Karpas-422 (cell line): ENCODE data around the gene GSN. TPM values are rescaled to one million over a fixed set of nuclear protein-coding genes. Genes with fewer than 3 reads are reported as not detected.
"Not testable (repeated sequence)": the region's sequence is repeated elsewhere in the genome, so short reads cannot be mapped to it uniquely, and the experiment has no call there.

ENCODE experiments used
- DNase-seq: peaks from one replicate; pipeline ENCODE4 v3.0.0-alpha.2; 2015
- H2AFZ ChIP-seq: fragments of 200-600 bp; sonication (generic); 2 replicates; pipeline ENCODE4 v1.6.1; 2014; ENCODE audit warnings: antibody characterized with exemption, low read length, mixed read lengths
- H3K27ac ChIP-seq: fragments of 200-600 bp; sonication (generic); 2 replicates; pipeline ENCODE4 v1.5.1; 2014; ENCODE audit warnings: mild to moderate bottlenecking, low read length, moderate library complexity
- H3K27me3 ChIP-seq: fragments of 200-600 bp; sonication (generic); 2 replicates; pipeline ENCODE4 v1.6.1; 2014; ENCODE audit warnings: low read length, mixed read lengths
- H3K36me3 ChIP-seq: fragments of 200-600 bp; sonication (generic); 2 replicates; pipeline ENCODE4 v1.6.1; 2014; ENCODE audit warnings: low read length, mixed read lengths; ENCODE audit not compliant: insufficient read depth
- H3K4me1 ChIP-seq: fragments of 200-600 bp; sonication (generic); 2 replicates; pipeline ENCODE4 v1.6.1; 2014; ENCODE audit warnings: mild to moderate bottlenecking, low read length, mixed read lengths
- H3K4me2 ChIP-seq: fragments of 200-600 bp; sonication (generic); 2 replicates; pipeline ENCODE4 v1.6.1; 2014; ENCODE audit warnings: low read length, low read depth, mild to moderate bottlenecking; ENCODE audit not compliant: poor library complexity, severe bottlenecking
- H3K4me3 ChIP-seq: fragments of 200-600 bp; sonication (generic); 2 replicates; pipeline ENCODE4 v1.5.1; 2014; ENCODE audit warnings: mild to moderate bottlenecking, antibody characterized with exemption, low read length, mixed read lengths
- H3K79me2 ChIP-seq: fragments of 200-600 bp; sonication (generic); 2 replicates; pipeline ENCODE4 v1.6.1; 2014; ENCODE audit warnings: mild to moderate bottlenecking, low read length, mixed read lengths
- H3K9ac ChIP-seq: fragments of 200-600 bp; sonication (generic); 2 replicates; pipeline ENCODE4 v1.6.0; 2014; ENCODE audit warnings: low read length
- H3K9me2 ChIP-seq: fragments of 200-600 bp; sonication (generic), shearing (Covaris generic); replicated peaks from 2 replicates; pipeline ENCODE4 v1.6.0; 2014; ENCODE audit warnings: mild to moderate bottlenecking, low read length, moderate library complexity; ENCODE audit not compliant: insufficient read depth
- H3K9me3 ChIP-seq: fragments of 300-700, 200-600 bp; sonication (generic); 2 replicates; pipeline ENCODE4 v1.6.1; 2014; ENCODE audit warnings: low read length, mixed read lengths
- H4K20me1 ChIP-seq: fragments of 200-600 bp; sonication (generic); 2 replicates; pipeline ENCODE4 v1.6.1; 2014; ENCODE audit warnings: mild to moderate bottlenecking, antibody characterized with exemption, low read length, low read depth; ENCODE audit not compliant: insufficient read depth
- total RNA-seq: library from RNA; depleted of rRNA; stranded (reverse); fragments of >200 nt; shearing (Covaris generic); gene quantifications from 2 replicates; pipeline ENCODE4 v1.2.3, GENCODE V29; 2014; ENCODE audit warnings: low replicate concordance

Gene GSN
- total RNA-seq, 1 experiment from 2014 or later, result 33.7 TPM

DNA sequence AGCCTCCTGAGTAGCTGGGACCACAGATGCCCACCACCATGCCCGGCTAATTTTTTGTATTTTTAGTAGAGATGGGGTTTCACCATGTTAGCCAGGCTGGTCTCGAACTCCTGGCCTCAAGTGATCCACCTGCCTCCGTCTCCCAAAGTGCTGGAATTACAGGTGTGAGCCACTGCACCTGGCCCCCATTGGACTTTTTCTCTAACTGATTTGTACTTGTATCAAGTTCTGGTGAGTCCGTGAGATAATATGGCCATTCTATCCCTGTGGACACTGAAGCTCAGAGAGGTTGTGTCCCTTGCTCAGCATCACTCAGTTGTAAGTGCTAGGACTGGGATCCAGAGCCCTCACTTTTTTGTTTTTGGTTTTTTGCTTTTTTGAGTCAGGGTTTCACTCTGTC lies 23.6 kb downstream of the GSN start:
- not testable (repeated sequence) for H3K4me3 ChIP-seq, DNase-seq, H4K20me1 ChIP-seq, H3K4me2 ChIP-seq, H3K9me3 ChIP-seq, H3K9me2 ChIP-seq, H3K79me2 ChIP-seq, H2AFZ ChIP-seq, H3K9ac ChIP-seq, H3K27ac ChIP-seq, H3K36me3 ChIP-seq, H3K27me3 ChIP-seq
- H3K4me1 ChIP-seq, result peaks cover 16% of the 10 kb centered on the region

DNA sequence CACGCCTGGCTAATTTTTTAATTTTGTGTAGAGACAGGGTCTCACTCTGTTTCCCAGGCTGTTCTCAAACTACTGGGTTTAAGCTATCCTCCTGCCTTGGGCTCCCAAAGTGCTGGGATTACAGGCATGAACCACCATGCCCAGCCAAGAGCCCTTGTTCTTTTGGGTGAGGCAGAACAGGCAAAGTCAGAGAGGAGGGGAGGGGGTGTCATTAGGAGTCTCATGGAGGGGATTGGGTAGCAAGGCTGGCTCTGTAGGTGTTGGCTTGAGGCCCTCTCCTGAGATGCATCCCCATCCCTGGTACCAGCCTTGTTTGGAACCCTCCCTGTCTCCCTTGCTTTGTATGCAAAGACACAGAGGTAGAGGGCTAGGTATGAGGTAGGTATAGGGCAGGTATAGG lies 24.1 kb downstream of the GSN start:
- no peaks in the 10 kb centered on the region for H3K79me2 ChIP-seq
- H3K9me2 ChIP-seq, result no peaks in the 10 kb centered on the region
- no peak for DNase-seq
- H3K4me1 ChIP-seq, result peaks cover 20% of the 10 kb centered on the region
- H3K4me3 ChIP-seq, result no peak overlapping the region
- H3K4me2 ChIP-seq, result no peak overlapping the region
- no peaks in the 10 kb centered on the region for H3K9me3 ChIP-seq
- H3K27ac ChIP-seq, result no peak overlapping the region
- H4K20me1 ChIP-seq, result no peaks in the 10 kb centered on the region
- H3K36me3 ChIP-seq, result no peaks in the 10 kb centered on the region
- H3K27me3 ChIP-seq, result no peaks in the 10 kb centered on the region
- no peak overlapping the region for H2AFZ ChIP-seq
- no peak overlapping the region for H3K9ac ChIP-seq

DNA sequence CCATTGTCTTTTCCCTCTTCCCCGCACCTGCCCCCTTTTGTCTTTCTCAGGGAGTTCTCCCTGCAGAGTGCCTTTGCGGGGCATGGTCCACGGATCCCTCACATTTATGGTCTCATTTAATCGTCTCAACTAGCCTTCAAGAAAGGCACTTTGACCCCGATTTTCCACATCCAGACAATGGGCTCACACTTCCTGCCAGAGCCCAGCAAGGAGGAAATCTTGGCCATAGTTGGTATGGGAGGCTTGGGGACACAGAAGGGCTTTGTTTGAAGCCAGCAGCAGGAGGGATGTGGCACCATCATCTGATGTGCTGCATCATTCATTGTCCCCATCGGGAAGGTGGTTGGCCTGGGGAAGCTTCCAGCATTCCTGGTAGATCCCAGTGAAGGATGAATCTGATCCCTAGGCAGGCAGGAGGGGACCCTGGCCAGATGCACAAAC lies 24.9 kb downstream of the GSN start:
- no peak overlapping the region for H3K4me3 ChIP-seq
- no peak overlapping the region for H3K9ac ChIP-seq
- no peaks in the 10 kb centered on the region for H3K9me3 ChIP-seq
- no peaks in the 10 kb centered on the region for H4K20me1 ChIP-seq
- H3K27ac ChIP-seq, result no peak overlapping the region
- no peaks in the 10 kb centered on the region for H3K27me3 ChIP-seq
- no peak overlapping the region for H2AFZ ChIP-seq
- no peak overlapping the region for H3K4me2 ChIP-seq
- peaks cover 24% of the 10 kb centered on the region for H3K4me1 ChIP-seq
- H3K36me3 ChIP-seq, result no peaks in the 10 kb centered on the region
- DNase-seq, result no peak
- no peaks in the 10 kb centered on the region for H3K79me2 ChIP-seq
- H3K9me2 ChIP-seq, result no peaks in the 10 kb centered on the region

DNA sequence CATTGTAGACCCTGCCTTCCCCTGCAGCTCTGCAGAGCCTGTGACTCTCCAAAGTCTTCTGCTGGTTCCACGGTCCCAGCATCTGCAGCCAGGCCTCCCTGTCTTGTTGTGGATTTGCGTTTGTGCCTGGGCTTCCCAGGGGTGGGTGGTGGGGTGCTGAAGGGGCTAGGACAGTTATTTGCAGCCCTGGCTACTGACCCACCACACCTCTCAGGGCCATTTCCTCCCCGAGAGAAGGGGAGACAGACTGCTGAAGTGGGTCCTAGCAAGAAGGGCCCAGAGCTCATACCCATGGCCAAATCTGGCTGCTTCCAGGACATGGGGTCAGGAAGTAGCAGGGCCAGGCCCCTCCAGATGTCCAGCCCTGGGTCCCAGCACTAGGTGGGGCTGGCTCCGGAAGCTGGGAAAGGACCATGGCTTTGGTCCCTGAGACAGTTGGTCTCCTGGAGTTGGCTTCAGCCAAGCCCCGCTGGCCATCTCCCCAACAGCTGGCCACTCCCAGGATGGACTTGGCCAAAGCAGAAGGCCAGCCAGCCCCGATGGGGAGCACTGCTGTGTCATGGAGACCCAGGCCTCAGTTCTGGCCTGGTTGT lies 26.3 kb downstream of the GSN start:
- no peaks in the 10 kb centered on the region for H4K20me1 ChIP-seq
- H3K36me3 ChIP-seq, result no peaks in the 10 kb centered on the region
- H3K27me3 ChIP-seq, result no peaks in the 10 kb centered on the region
- peaks cover 31% of the 10 kb centered on the region for H3K4me1 ChIP-seq
- no peak overlapping the region for H3K4me3 ChIP-seq
- H2AFZ ChIP-seq, result no peak overlapping the region
- H3K9me3 ChIP-seq, result no peaks in the 10 kb centered on the region
- H3K27ac ChIP-seq, result no peak overlapping the region
- H3K79me2 ChIP-seq, result no peaks in the 10 kb centered on the region
- DNase-seq, result no peak
- no peak overlapping the region for H3K4me2 ChIP-seq
- no peaks in the 10 kb centered on the region for H3K9me2 ChIP-seq
- H3K9ac ChIP-seq, result no peak overlapping the region

DNA sequence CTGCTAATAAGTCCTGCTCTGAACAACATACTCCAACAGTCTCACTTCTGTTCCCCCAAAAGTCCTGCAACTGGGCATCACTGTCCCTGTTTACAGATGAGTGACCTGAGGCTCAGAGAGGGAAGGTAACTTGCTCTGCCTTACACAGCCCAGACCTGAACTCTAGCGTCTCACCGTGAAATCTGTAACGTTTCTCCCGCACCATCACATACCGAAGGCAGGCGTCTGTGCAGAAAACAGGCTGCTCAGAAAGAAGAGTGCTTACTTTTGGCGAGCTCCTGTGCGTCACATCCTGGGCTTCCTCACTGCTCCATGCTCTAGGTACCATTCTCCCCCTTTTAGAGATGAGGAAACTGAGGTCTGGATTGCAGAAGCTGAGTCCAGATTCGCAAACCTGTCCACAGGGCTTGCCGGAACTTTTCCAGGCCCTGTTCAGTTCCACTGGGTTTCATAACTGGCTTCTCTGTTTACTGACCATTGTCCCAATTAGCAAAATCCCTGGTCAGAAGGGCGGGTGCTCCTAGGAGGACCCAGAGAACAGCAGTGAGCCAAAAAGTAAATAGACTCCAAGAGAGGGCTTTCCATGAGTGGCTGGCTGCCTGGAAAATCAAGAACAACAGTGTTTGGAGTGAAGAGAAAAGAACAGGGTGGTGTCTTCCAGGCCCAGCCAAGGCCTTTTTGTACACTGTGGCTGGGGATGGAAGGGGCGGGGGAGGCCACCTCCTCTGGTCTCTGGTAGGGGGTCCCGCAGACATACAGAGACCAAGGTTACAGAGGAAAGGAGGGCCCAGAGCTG lies 27.1 kb downstream of the GSN start:
- no peak overlapping the region for H3K4me3 ChIP-seq
- peaks cover 28% of the 10 kb centered on the region for H3K4me1 ChIP-seq
- no peaks in the 10 kb centered on the region for H3K9me3 ChIP-seq
- H3K27me3 ChIP-seq, result no peaks in the 10 kb centered on the region
- no peaks in the 10 kb centered on the region for H4K20me1 ChIP-seq
- no peak overlapping the region for H3K4me2 ChIP-seq
- DNase-seq, result no peak
- H3K79me2 ChIP-seq, result no peaks in the 10 kb centered on the region
- H2AFZ ChIP-seq, result no peak overlapping the region
- no peaks in the 10 kb centered on the region for H3K9me2 ChIP-seq
- H3K27ac ChIP-seq, result no peak overlapping the region
- H3K36me3 ChIP-seq, result no peaks in the 10 kb centered on the region
- no peak overlapping the region for H3K9ac ChIP-seq

DNA sequence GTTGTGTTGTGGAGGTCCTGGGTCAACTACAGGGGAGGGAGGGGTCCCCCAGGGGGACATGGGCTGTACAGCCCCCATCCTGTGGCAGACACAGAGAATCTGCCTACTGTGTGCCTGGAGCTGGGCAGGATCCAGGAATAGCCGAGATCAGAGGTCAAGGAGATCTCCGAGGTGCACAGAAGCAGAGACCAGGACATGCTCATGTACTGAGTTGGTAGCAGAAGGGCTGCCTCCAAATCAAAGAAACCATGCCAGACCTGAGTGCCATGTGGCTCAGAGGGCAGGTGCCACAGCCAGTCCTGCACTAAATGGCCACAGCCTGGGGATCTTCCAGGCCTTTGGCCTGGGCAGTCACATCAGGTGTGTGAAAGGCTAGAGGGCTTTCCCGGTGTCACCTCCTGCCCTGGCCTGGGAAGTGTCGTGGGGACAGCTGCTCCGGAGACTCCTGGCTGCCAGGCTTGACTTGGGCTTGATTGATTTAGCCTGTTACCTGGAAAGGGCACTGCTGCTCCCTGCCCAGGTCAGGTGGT lies 27.8 kb downstream of the GSN start:
- no peak overlapping the region for H3K9ac ChIP-seq
- no peak for DNase-seq
- H3K27ac ChIP-seq, result no peak overlapping the region

DNA sequence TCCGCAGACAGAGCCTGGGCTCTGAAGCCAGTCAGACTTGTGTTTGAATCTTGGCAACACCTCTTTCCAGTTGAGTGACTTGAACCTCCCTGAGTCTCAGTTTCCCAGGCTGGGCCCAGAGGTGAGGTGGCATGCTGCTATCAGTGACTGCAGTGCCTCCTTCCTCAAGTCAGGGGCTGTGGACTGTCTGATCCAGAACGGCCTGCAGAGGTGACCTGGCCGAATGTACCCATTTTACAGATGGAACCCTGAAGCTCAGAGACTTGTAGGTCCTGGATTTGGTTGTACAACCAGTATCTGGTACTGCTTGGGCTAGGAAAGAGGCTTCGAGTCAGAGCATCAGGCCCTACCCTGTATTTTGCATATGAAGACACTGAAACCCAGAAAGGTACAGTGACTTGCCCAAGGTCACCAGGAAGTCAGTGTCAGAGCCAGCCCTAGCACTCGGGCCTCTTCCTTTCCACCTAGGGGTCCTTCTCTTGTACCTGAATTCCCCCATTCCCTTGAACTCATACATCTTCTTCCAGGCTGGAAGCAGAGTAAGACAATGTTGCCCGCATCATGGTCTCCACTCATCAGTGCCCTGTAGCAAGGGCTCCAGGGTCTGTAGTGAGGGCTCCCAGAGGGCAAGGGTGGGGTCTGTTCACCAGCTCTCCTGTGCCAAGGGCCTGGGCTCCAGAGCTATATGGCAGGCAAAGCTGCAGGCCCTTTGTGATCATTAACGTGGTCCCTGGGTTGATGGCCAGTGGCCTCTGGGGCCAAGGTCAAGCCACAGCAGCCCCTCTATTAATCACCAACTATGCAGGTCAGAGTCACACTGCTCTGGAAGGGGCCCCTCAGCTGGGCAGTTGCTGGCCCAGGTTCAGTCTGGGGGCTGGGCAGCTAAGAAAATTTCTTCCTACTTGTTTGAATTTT lies 28.5 kb downstream of the GSN start:
- DNase-seq, result no peak
- Histone ChIP-seq H3K79me2 (no peaks in the 10 kb centered on the region), H3K27me3 (no peaks in the 10 kb centered on the region), H3K9me3 (no peaks in the 10 kb centered on the region), H3K9me2 (no peaks in the 10 kb centered on the region), H3K27ac (no peak overlapping the region), H3K4me3 (no peak overlapping the region), H2AFZ (no peak overlapping the region), H3K4me2 (no peak overlapping the region), H3K9ac (no peak overlapping the region), H3K4me1 (peaks cover 28% of the 10 kb centered on the region), H4K20me1 (no peaks in the 10 kb centered on the region), H3K36me3 (no peaks in the 10 kb centered on the region)

More for the DNA sequence above, 27.8 kb downstream of the GSN start:
- Histone ChIP-seq H3K79me2 (no peaks in the 10 kb centered on the region), H2AFZ (no peak overlapping the region), H3K36me3 (no peaks in the 10 kb centered on the region), H3K4me3 (no peak overlapping the region), H3K4me2 (no peak overlapping the region), H3K4me1 (peaks cover 28% of the 10 kb centered on the region), H3K9me2 (no peaks in the 10 kb centered on the region), H3K27me3 (no peaks in the 10 kb centered on the region), H4K20me1 (no peaks in the 10 kb centered on the region), H3K9me3 (no peaks in the 10 kb centered on the region)

DNA sequence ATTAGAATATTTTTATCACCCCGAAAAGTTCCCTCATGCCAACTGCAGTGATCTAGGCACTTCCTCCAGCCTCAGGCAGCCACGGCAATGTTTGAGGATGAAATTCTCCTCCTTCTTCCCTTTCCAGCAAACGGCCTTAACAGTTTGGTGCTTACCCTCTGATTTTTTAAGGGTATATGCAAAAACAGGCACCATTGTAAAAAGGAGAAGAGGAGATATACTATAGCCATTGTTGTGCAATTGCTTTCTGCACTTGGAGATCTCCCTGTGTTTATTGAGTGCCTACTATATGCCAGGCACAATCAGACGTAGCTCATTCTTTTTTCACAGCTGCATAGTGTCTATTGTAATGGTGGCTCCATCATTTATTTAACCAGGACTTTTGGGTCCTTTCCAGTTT lies 29.4 kb downstream of the GSN start:
- Histone ChIP-seq H2AFZ (no peak overlapping the region), H4K20me1 (no peaks in the 10 kb centered on the region), H3K27me3 (no peaks in the 10 kb centered on the region), H3K4me2 (no peak overlapping the region), H3K27ac (no peak overlapping the region), H3K9ac (no peak overlapping the region), H3K4me3 (no peak overlapping the region), H3K4me1 (peaks cover 28% of the 10 kb centered on the region), H3K79me2 (no peaks in the 10 kb centered on the region), H3K9me2 (no peaks in the 10 kb centered on the region), H3K36me3 (no peaks in the 10 kb centered on the region), H3K9me3 (no peaks in the 10 kb centered on the region)
- DNase-seq, result no peak
